Measurements from ENCODE around the gene NCKAP5.

The NCKAP5 gene

GRCh38 chr2:133456971-133457370, 111.3 kb downstream of the NCKAP5 start:
- no peak for DNase-seq

GRCh38 chr2:133456156-133456555, 112.1 kb downstream of the NCKAP5 start:
- no peak for DNase-seq

- DNase-seq, result no peak
Measured at GRCh38 chr2:133453032-133453431, 115.2 kb downstream of the NCKAP5 start.

GRCh38 chr2:133452583-133452982, 115.7 kb downstream of the NCKAP5 start:
- DNase-seq, result no peak

GRCh38 chr2:133452146-133452545, 116.1 kb downstream of the NCKAP5 start:
- DNase-seq, result no peak

- DNase-seq, result no peak
Measured at GRCh38 chr2:133448195-133448594, 120.1 kb downstream of the NCKAP5 start.

- DNase-seq, result no peak
Measured at GRCh38 chr2:133447303-133447702, 121.0 kb downstream of the NCKAP5 start.

- no peak for DNase-seq
Measured at GRCh38 chr2:133444465-133444864, 123.8 kb downstream of the NCKAP5 start.

- DNase-seq, result no peak
Measured at GRCh38 chr2:133442393-133442792, 125.9 kb downstream of the NCKAP5 start.

GRCh38 chr2:133439565-133439920, 128.7 kb downstream of the NCKAP5 start:
- DNase-seq, result no peak

GRCh38 chr2:133438848-133439564, 129.3 kb downstream of the NCKAP5 start:
- DNase-seq, result no peak

GRCh38 chr2:133438026-133438425, 130.2 kb downstream of the NCKAP5 start:
- no peak for DNase-seq

GRCh38 chr2:133437492-133437891, 130.8 kb downstream of the NCKAP5 start:
- no peak for DNase-seq

GRCh38 chr2:133434959-133435668, 133.1 kb downstream of the NCKAP5 start:
- no peak for DNase-seq

- no peak for DNase-seq
Measured at GRCh38 chr2:133433455-133434451, 134.5 kb downstream of the NCKAP5 start.

GRCh38 chr2:133432778-133433177, 135.5 kb downstream of the NCKAP5 start:
- DNase-seq, result no peak

GRCh38 chr2:133431289-133431688, 137.0 kb downstream of the NCKAP5 start:
- DNase-seq, result no peak

GRCh38 chr2:133426791-133427190, 141.5 kb downstream of the NCKAP5 start:
- no peak for DNase-seq

- DNase-seq, result no peak
Measured at GRCh38 chr2:133425612-133426011, 142.7 kb downstream of the NCKAP5 start.

- no peak for DNase-seq
Measured at GRCh38 chr2:133424876-133425275, 143.4 kb downstream of the NCKAP5 start.

- no peak for DNase-seq
Measured at GRCh38 chr2:133422931-133423351, 145.3 kb downstream of the NCKAP5 start.

GRCh38 chr2:133421516-133422324, 146.5 kb downstream of the NCKAP5 start:
- no peak for DNase-seq

All from activated naive CD4-positive, alpha-beta T cell treated with anti-CD3 and anti-CD28 coated beads, Interleukin-2, amount 50 U/mL, for 16 hours (primary cell).